HCT116 (cell line): ENCODE measurements around the gene MTERF4. TPM values are rescaled to one million over a fixed set of nuclear protein-coding genes. Genes with fewer than 3 reads are reported as not detected.

Source experiments
- ATAC-seq: fragments of 200-7000 bp; cut with Tn5 transposase; 2 replicates; pipeline ENCODE4 v1.9.1; 2020; ENCODE audit warnings: mild to moderate bottlenecking, moderate library complexity
- BruUV-seq: library from RNA; stranded (reverse); fragments of 400-500 nt; replicated peaks from 2 replicates; lab custom pipeline; 2021; lab: Mats Ljungman, UMichigan
- CTCF ChIA-PET: fragments of 300-600 bp; sonication (Branson Sonifier 250); formaldehyde crosslinking; loops from one replicate; lab custom pipeline; 2021; ENCODE audit warnings: antibody characterized with exemption; lab: Charles Lee
- POLR2A ChIA-PET: fragments of 300-600, 350-600 bp; sonication (Branson Sonifier 250); formaldehyde crosslinking; loops from one replicate; lab custom pipeline; 2021; ENCODE audit warnings: antibody characterized with exemption; lab: Charles Lee
- RAD21 ChIA-PET, 2 experiments: fragments of 300-600 bp; sonication (Branson Sonifier 250); formaldehyde crosslinking; loops; one replicate each; lab custom pipeline; 2023; ENCODE audit warnings: low total read pairs in 2 of 2; ENCODE audit not compliant: uncharacterized antibody in 2 of 2, unreplicated experiment in 2 of 2, low non-redundant PET in 1 of 2; lab: Charles Lee
- DNase-seq: peaks from one replicate; pipeline ENCODE4 v3.0.0-alpha.2; 2010; ENCODE audit warnings: low read depth, low spot score
- H2AFZ ChIP-seq: fragments of 200-600 bp; shearing (Covaris generic), sonication (generic); 2 replicates; pipeline ENCODE4 v1.6.1; 2017; ENCODE audit warnings: low read depth, mixed run types, mixed read lengths, antibody characterized with exemption, low read length; ENCODE audit not compliant: poor library complexity, severe bottlenecking
- H3K27ac ChIP-seq: 2 replicates; pipeline ENCODE4 v1.5.1; 2012; ENCODE audit warnings: low read depth, low read length
- H3K27me3 ChIP-seq: fragments of 200-600 bp; sonication (generic); 2 replicates; pipeline ENCODE4 v1.6.1; 2016; ENCODE audit warnings: mixed run types, low read length, mixed read lengths; ENCODE audit not compliant: insufficient read depth
- H3K36me3 ChIP-seq, 2 experiments: fragments of 200-500 bp in 1 of 2; fragments of 200-600 bp in 1 of 2; sonication (Bioruptor generic) in 1 of 2; sonication (generic) in 1 of 2; 2 replicates each; pipeline versions ENCODE4 v1.5.1 to v1.6.1; 2014 to 2016; ENCODE audit warnings: low read length in 2 of 2, inconsistent platforms in 1 of 2, mixed read lengths in 1 of 2, mixed run types in 1 of 2; ENCODE audit not compliant: insufficient read depth in 2 of 2, control insufficient read depth in 1 of 2
- H3K4me1 ChIP-seq, 2 experiments: fragments of 200-600 bp in 1 of 2; sonication (generic) in 1 of 2; 2 replicates each; pipeline versions ENCODE4 v1.5.1 to v1.6.1; 2012 to 2017; ENCODE audit warnings: low read length in 2 of 2, inconsistent platforms in 1 of 2, mild to moderate bottlenecking in 1 of 2, mixed read lengths in 1 of 2, mixed run types in 1 of 2, moderate library complexity in 1 of 2; ENCODE audit not compliant: insufficient read depth in 2 of 2, control insufficient read depth in 1 of 2
- H3K4me2 ChIP-seq: fragments of 200-600 bp; sonication (generic); 2 replicates; pipeline ENCODE4 v1.6.1; 2017; ENCODE audit warnings: mixed run types, low read length, mixed read lengths
- H3K4me3 ChIP-seq, 2 experiments: fragments of 200-600 bp in 1 of 2; sonication (generic) in 1 of 2; replicated peaks in 1 of 2; 2 replicates each; pipeline ENCODE4 v1.5.1; 2011 to 2016; ENCODE audit warnings: low read length in 2 of 2, control low read depth in 1 of 2, low read depth in 1 of 2, mild to moderate bottlenecking in 1 of 2, mixed read lengths in 1 of 2, mixed run types in 1 of 2
- H3K79me2 ChIP-seq: fragments of 200-600 bp; sonication (generic); 2 replicates; pipeline ENCODE4 v1.6.1; 2017; ENCODE audit warnings: mild to moderate bottlenecking, mixed run types, low read length, moderate library complexity, mixed read lengths; ENCODE audit not compliant: insufficient read depth
- H3K9ac ChIP-seq: fragments of 200-600 bp; sonication (generic); 2 replicates; pipeline ENCODE4 v1.6.1; 2016; ENCODE audit warnings: low read length, mixed read lengths
- H3K9me2 ChIP-seq: fragments of 200-600 bp; sonication (generic), shearing (Covaris generic); 2 replicates; pipeline ENCODE4 v1.6.1; 2017; ENCODE audit warnings: mixed run types, mild to moderate bottlenecking, moderate library complexity; ENCODE audit not compliant: insufficient read depth
- H3K9me3 ChIP-seq, 2 experiments: fragments of 200-500 bp in 1 of 2; fragments of 200-600 bp in 1 of 2; sonication (Bioruptor generic) in 1 of 2; sonication (generic) in 1 of 2; 2 replicates each; pipeline ENCODE4 v1.6.1; 2014 to 2017; ENCODE audit warnings: low read length in 2 of 2, mixed read lengths in 2 of 2, inconsistent platforms in 1 of 2, low read depth in 1 of 2, mild to moderate bottlenecking in 1 of 2, mixed run types in 1 of 2, moderate library complexity in 1 of 2; ENCODE audit not compliant: control insufficient read depth in 1 of 2, insufficient read depth in 1 of 2
- H4K20me1 ChIP-seq: fragments of 200-600 bp; sonication (generic), shearing (Covaris generic); 2 replicates; pipeline ENCODE4 v1.6.1; 2017; ENCODE audit warnings: mixed run types, mild to moderate bottlenecking, moderate library complexity; ENCODE audit not compliant: insufficient read depth
- ATF3 ChIP-seq: IDR thresholded peaks from 2 replicates; pipeline ENCODE4 v1.6.1; 2012
- CBX3 ChIP-seq: IDR thresholded peaks from 2 replicates; pipeline ENCODE4 v1.6.1; 2012; ENCODE audit warnings: low read depth
- CEBPB ChIP-seq: IDR thresholded peaks from 2 replicates; pipeline ENCODE4 v1.6.1; 2012; ENCODE audit warnings: low read depth
- EGR1 ChIP-seq: IDR thresholded peaks from 2 replicates; pipeline ENCODE4 v1.6.1; 2012; ENCODE audit warnings: low read depth
- EZH2 ChIP-seq: fragments of 200-600 bp; sonication (generic); IDR thresholded peaks from 2 replicates; pipeline ENCODE4 v1.6.1; 2017; ENCODE audit warnings: antibody characterized with exemption, mixed run types
- FOSL1 ChIP-seq: IDR thresholded peaks from 2 replicates; pipeline ENCODE4 v1.6.1; 2012; ENCODE audit warnings: low read depth
- JUND ChIP-seq: IDR thresholded peaks from 2 replicates; pipeline ENCODE4 v1.6.1; 2012
- POLR2A ChIP-seq: IDR thresholded peaks from 2 replicates; pipeline ENCODE4 v1.7.0; 2011; ENCODE audit warnings: borderline replicate concordance; ENCODE audit not compliant: insufficient read depth, insufficient read length; ENCODE audit errors: extremely low read depth
- POLR2AphosphoS5 ChIP-seq: IDR thresholded peaks from 2 replicates; pipeline ENCODE4 v1.6.1; 2011; ENCODE audit warnings: mild to moderate bottlenecking, low read depth, low read length, moderate library complexity
- RAD21 ChIP-seq: IDR thresholded peaks from 2 replicates; pipeline ENCODE4 v1.6.1; 2012; ENCODE audit warnings: low read depth, mild to moderate bottlenecking
- REST ChIP-seq: IDR thresholded peaks from 2 replicates; pipeline ENCODE4 v1.6.1; 2012; ENCODE audit warnings: low read depth
- SIN3A ChIP-seq: IDR thresholded peaks from 2 replicates; pipeline ENCODE4 v1.6.1; 2012; ENCODE audit warnings: low read depth
- SP1 ChIP-seq: IDR thresholded peaks from 2 replicates; pipeline ENCODE4 v1.6.1; 2012; ENCODE audit warnings: low read depth
- TCF7L2 ChIP-seq: IDR thresholded peaks from 2 replicates; pipeline ENCODE4 v1.7.0; 2011; ENCODE audit warnings: borderline replicate concordance, inconsistent platforms; ENCODE audit not compliant: insufficient read depth, insufficient read length; ENCODE audit errors: extremely low read depth
- intact Hi-C: fragments of 100-400 bp; cut with micrococcal nuclease; formaldehyde crosslinking; loops from 2 replicates; pipeline ENCODE4 v1.10.0; 2022
- total RNA-seq: library from RNA; stranded (reverse); gene quantifications from one replicate; pipeline ENCODE4 v1.2.1, GENCODE V29; 2021; ENCODE audit not compliant: unreplicated experiment
- TF ChIP-seq, protein P1 (sequence below): IDR thresholded peaks from 2 replicates; pipeline ENCODE4 v1.6.1; 2012

The MTERF4 gene
- total RNA-seq, 1 experiment from 2014 or later: 25.5 TPM

DNA sequence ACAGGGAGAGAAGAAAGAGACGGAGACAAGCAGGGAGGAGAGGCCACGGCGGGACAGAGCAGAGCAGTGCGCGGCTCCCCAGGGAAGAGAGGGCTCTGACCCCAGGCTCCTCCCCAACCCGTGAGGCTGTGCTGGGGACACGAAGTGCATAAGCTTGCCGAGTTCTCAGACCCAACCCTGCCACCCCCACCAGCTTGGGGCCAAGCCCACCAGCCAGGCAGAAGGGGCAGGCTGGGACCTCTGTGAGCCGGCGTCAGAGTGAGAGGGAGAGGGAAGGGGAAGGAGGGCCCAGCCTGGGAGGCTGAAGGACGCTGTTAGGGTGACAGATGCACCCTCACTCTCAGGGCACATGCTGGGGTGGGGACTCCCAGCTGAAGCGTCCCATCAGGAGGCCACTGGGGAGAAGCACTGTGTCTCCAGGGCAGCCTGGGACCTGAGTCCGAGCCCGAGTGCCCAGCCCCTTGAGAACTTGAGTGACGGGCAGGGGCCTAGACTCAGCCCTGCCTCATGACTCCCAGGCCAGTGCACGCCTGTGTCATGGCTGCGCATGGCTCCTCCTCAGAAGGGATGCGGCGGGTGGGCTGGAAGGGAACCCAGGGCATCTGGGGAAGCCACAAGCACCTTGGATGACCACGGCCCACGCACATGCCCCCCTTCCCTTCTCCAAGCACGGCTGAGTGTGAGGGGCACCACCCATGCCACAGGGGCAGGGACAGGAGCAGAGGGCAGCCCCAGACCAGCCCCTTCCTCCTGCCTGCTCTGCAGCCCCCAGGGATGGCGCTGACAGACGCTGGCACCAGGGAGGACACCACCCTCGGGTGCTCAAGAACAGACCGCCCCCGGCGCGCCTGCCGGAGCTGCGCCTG lies 31.0 kb downstream of the MTERF4 start:
- no peak overlapping the region for H3K4me2 ChIP-seq
- DNase-seq (no peak), ATAC-seq (no peak)
- H3K36me3 ChIP-seq: no peaks in the 10 kb centered on the region
- ChIA-PET POLR2A (no interaction called here), RAD21 (no interaction called here), CTCF (no interaction called here)
- no peaks in the 10 kb centered on the region for H3K9me2 ChIP-seq
- TF ChIP-seq ATF3: no peak
- no peak for TF ChIP-seq CEBPB
- TF ChIP-seq REST: no peak
- no peak for TF ChIP-seq POLR2A
- TF ChIP-seq, protein P1, sequence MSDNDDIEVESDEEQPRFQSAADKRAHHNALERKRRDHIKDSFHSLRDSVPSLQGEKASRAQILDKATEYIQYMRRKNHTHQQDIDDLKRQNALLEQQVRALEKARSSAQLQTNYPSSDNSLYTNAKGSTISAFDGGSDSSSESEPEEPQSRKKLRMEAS: no peak
- TF ChIP-seq FOSL1: no peak
- no peak for TF ChIP-seq EGR1
- TF ChIP-seq RAD21: no peak
- no peak for TF ChIP-seq EZH2
- no peak for TF ChIP-seq TCF7L2
- no peak for TF ChIP-seq JUND
- no peak for TF ChIP-seq SIN3A
- TF ChIP-seq POLR2AphosphoS5: no peak
- no peak for TF ChIP-seq SP1
- TF ChIP-seq CBX3: no peak
- no peaks in the 10 kb centered on the region for H3K4me1 ChIP-seq
- intact Hi-C loops: loop anchor here (10.0 kb wide), 1 partner anchor 216 kb away; no protein-coding TSS in a partner anchor
- no TSS peak for BruUV-seq
- H3K9ac ChIP-seq: no peak overlapping the region
- H2AFZ ChIP-seq: no peak overlapping the region
- H3K79me2 ChIP-seq: no peaks in the 10 kb centered on the region
- H4K20me1 ChIP-seq: no peaks in the 10 kb centered on the region
- no peak overlapping the region for H3K4me3 ChIP-seq
- H3K27ac ChIP-seq: no peak overlapping the region
- no peaks in the 10 kb centered on the region for H3K27me3 ChIP-seq
- H3K9me3 ChIP-seq: no peaks in the 10 kb centered on the region
